HG03045 (cell line): ENCODE results near the gene KIAA2012.

Experiments used
- ATAC-seq: cut with Tn5 transposase; IDR thresholded peaks from one replicate; pipeline ENCODE4 v1.9.1; 2021; ENCODE audit warnings: mild to moderate bottlenecking, moderate library complexity; ENCODE audit not compliant: unreplicated experiment

The KIAA2012 gene

GRCh38 chr2:202148515-202149154 lies 75.6 kb downstream of the KIAA2012 start:
- no peak for ATAC-seq

GRCh38 chr2:202149155-202149762 lies 76.2 kb downstream of the KIAA2012 start:
- ATAC-seq: no peak

GRCh38 chr2:202149936-202150335 lies 76.9 kb downstream of the KIAA2012 start:
- ATAC-seq: no peak

GRCh38 chr2:202152104-202152715 lies 79.2 kb downstream of the KIAA2012 start:
- no peak for ATAC-seq

- no peak for ATAC-seq
These were observed 81.6 kb downstream of the KIAA2012 start for GRCh38 chr2:202154613-202155012.

GRCh38 chr2:202157211-202157990 lies 84.3 kb downstream of the KIAA2012 start:
- no peak for ATAC-seq

- ATAC-seq: no peak
These were observed 85.7 kb downstream of the KIAA2012 start for GRCh38 chr2:202158796-202159195.

- no peak for ATAC-seq
These were observed 88.2 kb downstream of the KIAA2012 start for GRCh38 chr2:202161151-202161835.

- ATAC-seq: no peak
These were observed 91.4 kb downstream of the KIAA2012 start for GRCh38 chr2:202164411-202164810.

- ATAC-seq: no peak
These were observed 92.2 kb downstream of the KIAA2012 start for GRCh38 chr2:202165208-202165607.

- ATAC-seq: no peak
These were observed 92.9 kb downstream of the KIAA2012 start for GRCh38 chr2:202165945-202166344.

- no peak for ATAC-seq
These were observed 96.1 kb downstream of the KIAA2012 start for GRCh38 chr2:202169131-202169530.

- no peak for ATAC-seq
These were observed 96.9 kb downstream of the KIAA2012 start for GRCh38 chr2:202169832-202170424.

GRCh38 chr2:202171241-202171825 lies 98.3 kb downstream of the KIAA2012 start:
- no peak for ATAC-seq

- peak; percentile 72 for ATAC-seq
These were observed 99.6 kb downstream of the KIAA2012 start for GRCh38 chr2:202172439-202173211.

GRCh38 chr2:202178346-202178958 lies 105.4 kb downstream of the KIAA2012 start:
- ATAC-seq: no peak

GRCh38 chr2:202184557-202184956 lies 111.5 kb downstream of the KIAA2012 start:
- ATAC-seq: no peak

- ATAC-seq: no peak
These were observed 112.1 kb downstream of the KIAA2012 start for GRCh38 chr2:202185156-202185555.

- ATAC-seq: no peak
These were observed 113.7 kb downstream of the KIAA2012 start for GRCh38 chr2:202186641-202187202.
